Endodermal cell (in vitro differentiated cells): ENCODE results near the gene CD72. TPM values are rescaled to one million over a fixed set of nuclear protein-coding genes. Genes with fewer than 3 reads are reported as not detected.

Experiments used
- DNase-seq: peaks from one replicate; pipeline ENCODE4 v3.0.0-alpha.2; 2017
- H3K27ac ChIP-seq: 2 replicates; pipeline ENCODE4 v1.5.1; 2013; ENCODE audit warnings: mild to moderate bottlenecking, low read depth, low read length, moderate library complexity
- H3K27me3 ChIP-seq: 2 replicates; pipeline ENCODE4 v1.6.1; 2013; ENCODE audit warnings: mild to moderate bottlenecking, low read length, moderate library complexity; ENCODE audit not compliant: insufficient read depth, control insufficient read depth, poor library complexity, severe bottlenecking
- H3K36me3 ChIP-seq: 2 replicates; pipeline ENCODE4 v1.7.0; 2013; ENCODE audit warnings: mild to moderate bottlenecking, low read length, moderate library complexity; ENCODE audit not compliant: control insufficient read depth, insufficient read depth
- H3K4me1 ChIP-seq: one replicate; pipeline ENCODE4 v1.7.0; 2013; ENCODE audit warnings: low read length; ENCODE audit not compliant: control insufficient read depth, insufficient read depth
- H3K4me3 ChIP-seq: 2 replicates; pipeline ENCODE4 v1.5.1; 2013; ENCODE audit warnings: mild to moderate bottlenecking, low read length, moderate library complexity
- H3K9ac ChIP-seq: 2 replicates; pipeline ENCODE4 v1.6.1; 2013; ENCODE audit warnings: mild to moderate bottlenecking, low read length, moderate library complexity; ENCODE audit not compliant: poor library complexity, severe bottlenecking; ENCODE audit errors: extremely low read depth
- H3K9me3 ChIP-seq: 2 replicates; pipeline ENCODE4 v1.6.1; 2013; ENCODE audit warnings: mild to moderate bottlenecking, low read length, moderate library complexity; ENCODE audit not compliant: control insufficient read depth
- H3K27ac Mint-ChIP-seq: 2 replicates; pipeline ENCODE4 v1.8.0; 2020; ENCODE audit warnings: mixed read lengths
- H3K27me3 Mint-ChIP-seq: 2 replicates; pipeline ENCODE4 v1.8.0; 2021; ENCODE audit warnings: mild to moderate bottlenecking, mixed read lengths; ENCODE audit not compliant: insufficient read depth
- H3K36me3 Mint-ChIP-seq: 2 replicates; pipeline ENCODE4 v1.8.0; 2020; ENCODE audit warnings: low read depth, mixed read lengths
- H3K4me1 Mint-ChIP-seq: 2 replicates; pipeline ENCODE4 v1.8.0; 2020; ENCODE audit warnings: mixed read lengths
- H3K4me3 Mint-ChIP-seq: 2 replicates; pipeline ENCODE4 v1.8.0; 2020; ENCODE audit warnings: mild to moderate bottlenecking, moderate library complexity, mixed read lengths
- H3K9me3 Mint-ChIP-seq: 2 replicates; pipeline ENCODE4 v1.8.0; 2020; ENCODE audit warnings: mild to moderate bottlenecking, mixed read lengths
- CTCF ChIP-seq: fragments of 200-600 bp; sonication (generic); conservative IDR thresholded peaks from 2 replicates; pipeline ENCODE4 v1.5.0; 2021; ENCODE audit warnings: antibody characterized with exemption, mild to moderate bottlenecking
- WGBS, 2 experiments: methylation state at CpG; one replicate each; pipeline versions ENCODE4 v1.1.5 to v1.1.7; 2013; ENCODE audit warnings: missing lambda C conversion rate in 2 of 2, mixed read lengths in 1 of 2; ENCODE audit not compliant: insufficient coverage in 1 of 2, insufficient read length in 1 of 2; 5-methylcytosine and 5-hydroxymethylcytosine counted together
- total RNA-seq, 2 donors: library from RNA; stranded (reverse); fragmentation: NEBNext Ultra II Directional in 1 of 2; extraction: Animal tissue kit (Norgen Biotek cat#: 25700) in 1 of 2; gene quantifications; 2 replicates in 1 of 2; 3 replicates in 1 of 2; pipeline ENCODE4 v1.2.1, GENCODE V29; 2021

Gene CD72
- total RNA-seq, 2 donors from 2014 or later, result 2.4 to 6.9 TPM

- H3K4me1 ChIP-seq, result peaks cover 6% of the 10 kb centered on the region
- no peak for TF ChIP-seq CTCF
- H3K9me3 Mint-ChIP-seq, result no peaks in the 10 kb centered on the region
- peaks cover 5% of the 10 kb centered on the region for H3K4me1 Mint-ChIP-seq
- WGBS, 2 experiments, result 93 to 95% methylated on average over 3 to 7 of the region's 7 CpGs
- no peak overlapping the region for H3K27ac Mint-ChIP-seq
- H3K27me3 Mint-ChIP-seq, result peaks cover 5% of the 10 kb centered on the region
- peaks cover 18% of the 10 kb centered on the region for H3K36me3 Mint-ChIP-seq
- peaks cover 2% of the 10 kb centered on the region for H3K27me3 ChIP-seq
- no peak overlapping the region for H3K4me3 Mint-ChIP-seq
- no peaks in the 10 kb centered on the region for H3K9me3 ChIP-seq
- peaks cover 14% of the 10 kb centered on the region for H3K36me3 ChIP-seq
- H3K4me3 ChIP-seq, result no peak overlapping the region
- no peak for DNase-seq
- H3K27ac ChIP-seq, result no peak overlapping the region
- H3K9ac ChIP-seq, result no peak overlapping the region
Observed at GRCh38 chr9:35608221-35608620, 10.0 kb downstream of the CD72 start.

GRCh38 chr9:35606726-35607125 lies 11.5 kb downstream of the CD72 start:
- H3K4me1 Mint-ChIP-seq, result peaks cover 5% of the 10 kb centered on the region
- no peaks in the 10 kb centered on the region for H3K27me3 ChIP-seq
- H3K9ac ChIP-seq, result no peak overlapping the region
- TF ChIP-seq CTCF, result no peak
- WGBS, 2 experiments, result 96 to 100% methylated on average over 1 to 7 of the region's 7 CpGs
- peak overlapping the region; percentile 81 for H3K4me3 Mint-ChIP-seq
- H3K27ac Mint-ChIP-seq, result no peak overlapping the region
- no peak for DNase-seq
- H3K9me3 Mint-ChIP-seq, result no peaks in the 10 kb centered on the region
- no peak overlapping the region for H3K27ac ChIP-seq
- H3K36me3 Mint-ChIP-seq, result peaks cover 18% of the 10 kb centered on the region
- H3K4me1 ChIP-seq, result peaks cover 6% of the 10 kb centered on the region
- H3K4me3 ChIP-seq, result peak overlapping the region; percentile 94
- no peaks in the 10 kb centered on the region for H3K9me3 ChIP-seq
- H3K36me3 ChIP-seq, result peaks cover 14% of the 10 kb centered on the region
- peaks cover 2% of the 10 kb centered on the region for H3K27me3 Mint-ChIP-seq

GRCh38 chr9:35606138-35606504 lies 12.1 kb downstream of the CD72 start:
- H3K27ac Mint-ChIP-seq, result no peak overlapping the region
- peak overlapping the region; percentile 94 for H3K4me3 ChIP-seq
- H3K27ac ChIP-seq, result no peak overlapping the region

More at GRCh38 chr9:35606138-35606504, 12.1 kb downstream of the CD72 start:
- Histone ChIP-seq H3K9ac (peak overlapping the region; percentile 47), H3K4me1 (peaks cover 6% of the 10 kb centered on the region), H3K36me3 (peaks cover 14% of the 10 kb centered on the region), H3K9me3 (no peaks in the 10 kb centered on the region), H3K27me3 (no peaks in the 10 kb centered on the region)
- no peak for DNase-seq
- Mint-ChIP-seq H3K36me3 (peaks cover 18% of the 10 kb centered on the region), H3K27me3 (peaks cover 2% of the 10 kb centered on the region), H3K4me1 (peaks cover 5% of the 10 kb centered on the region), H3K4me3 (peak overlapping the region; percentile 81), H3K9me3 (no peaks in the 10 kb centered on the region)
- no peak for TF ChIP-seq CTCF
- 5 to 40% methylated on average over 1 to 5 of the region's 5 CpGs for WGBS, 2 experiments
